Stimulated activated CD4-positive, alpha-beta T cell treated with anti-CD3 and anti-CD28 coated beads, Interleukin-1b, Interleukin-23, amount 100 ng/mL, for 24 hours (primary cell): ENCODE results near the gene BAD.
A peak's percentile ranks its signal among the peaks of the same experiment; 100 is the strongest.
"Not testable (repeated sequence)": the region's sequence is repeated elsewhere in the genome, so short reads cannot be mapped to it uniquely, and the experiment has no call there.

Experiments
- DNase-seq, 4 experiments: peaks; one replicate each; pipeline ENCODE4 v3.0.0-alpha.2; 2020; ENCODE audit warnings: low read depth in 4 of 4, low spot score in 1 of 4

The BAD gene

GRCh38 chr11:64284048-64284961, at the start of gene BAD:
Gene BAD (minus strand): TSS chr11:64284665. CDS start chr11:64284368, 297 bp downstream.
- DNase-seq: peak; percentile 84 to 93 (median 88)

- DNase-seq: no peak
Observed at GRCh38 chr11:64333556-64333955, 49.1 kb upstream of the BAD start.

GRCh38 chr11:64331569-64332371, 47.3 kb upstream of the BAD start:
- peak in 2 of 4 experiments; percentile 58 to 68 for DNase-seq

- no peak for DNase-seq
Observed at GRCh38 chr11:64330888-64331287, 46.4 kb upstream of the BAD start.

- DNase-seq: no peak
Observed at GRCh38 chr11:64327993-64328392, 43.5 kb upstream of the BAD start.

GRCh38 chr11:64327375-64327774, 42.9 kb upstream of the BAD start:
- DNase-seq: no peak

- DNase-seq: no peak
Observed at GRCh38 chr11:64324692-64325469, 40.4 kb upstream of the BAD start.

- DNase-seq: not testable (repeated sequence)
Observed at GRCh38 chr11:64323984-64324383, 39.5 kb upstream of the BAD start.

GRCh38 chr11:64323373-64323772, 38.9 kb upstream of the BAD start:
- DNase-seq: no peak

GRCh38 chr11:64322925-64323260, 38.4 kb upstream of the BAD start:
- no peak for DNase-seq

- no peak for DNase-seq
Observed at GRCh38 chr11:64321533-64321932, 37.1 kb upstream of the BAD start.

- no peak for DNase-seq
Observed at GRCh38 chr11:64321026-64321425, 36.6 kb upstream of the BAD start.

GRCh38 chr11:64320556-64320955, 36.1 kb upstream of the BAD start:
- DNase-seq: no peak

GRCh38 chr11:64318766-64319761, 34.6 kb upstream of the BAD start:
- no peak for DNase-seq

GRCh38 chr11:64317961-64318765, 33.7 kb upstream of the BAD start, which contains the start of gene PRDX5:
Gene PRDX5 (plus strand): TSS chr11:64318121. CDS start chr11:64318216, 95 bp downstream.
- peak; percentile 77 to 92 (median 86) for DNase-seq

- peak; percentile 78 to 96 (median 94) for DNase-seq
Observed at GRCh38 chr11:64317325-64317960, 33.0 kb upstream of the BAD start, which contains the start of gene TRMT112. Gene TRMT112 (minus strand): TSS chr11:64317559. CDS start chr11:64317526, 33 bp downstream.

GRCh38 chr11:64316672-64317324, 32.3 kb upstream of the BAD start:
- DNase-seq: no peak
